Activated naive CD4-positive, alpha-beta T cell treated with anti-CD3 and anti-CD28 coated beads for 36 hours (primary cell): ENCODE data around the gene PTPRR. TPM values are rescaled to one million over a fixed set of nuclear protein-coding genes. Genes with fewer than 3 reads are reported as not detected.
"Not testable (repeated sequence)": the region's sequence is repeated elsewhere in the genome, so short reads cannot be mapped to it uniquely, and the experiment has no call there.

Experiments used
- CTCF ChIA-PET: fragments of 350-600 bp; sonication (Branson Sonifier 250); formaldehyde crosslinking; loops from one replicate; lab custom pipeline; 2021; ENCODE audit warnings: antibody characterized with exemption; lab: Charles Lee
- DNase-seq: peaks from one replicate; pipeline ENCODE4 v3.0.0-alpha.2; 2020
- H3K27ac Mint-ChIP-seq: one replicate; pipeline ENCODE4 v1.8.0; 2021; ENCODE audit warnings: mild to moderate bottlenecking, mixed read lengths
- H3K27me3 Mint-ChIP-seq: one replicate; pipeline ENCODE4 v1.8.0; 2021; ENCODE audit warnings: low read depth, mixed read lengths
- H3K36me3 Mint-ChIP-seq: one replicate; pipeline ENCODE4 v1.8.0; 2021; ENCODE audit warnings: low read depth, mixed read lengths
- H3K4me1 Mint-ChIP-seq: one replicate; pipeline ENCODE4 v1.8.0; 2021; ENCODE audit warnings: low read depth, mixed read lengths
- H3K4me3 Mint-ChIP-seq: one replicate; pipeline ENCODE4 v1.8.0; 2021; ENCODE audit warnings: mild to moderate bottlenecking, moderate library complexity, mixed read lengths
- H3K9me3 Mint-ChIP-seq: one replicate; pipeline ENCODE4 v1.8.0; 2021; ENCODE audit warnings: mixed read lengths
- intact Hi-C: fragments of 100-400 bp; cut with micrococcal nuclease; formaldehyde crosslinking; loops from one replicate; pipeline ENCODE4 v1.15.1; 2023
- total RNA-seq, 2 experiments: library from RNA; stranded (reverse); gene quantifications; one replicate each; pipeline ENCODE4 v1.2.3, GENCODE V29; 2021

PTPRR gene
- total RNA-seq, 2 experiments from 2014 or later = not detected

DNA sequence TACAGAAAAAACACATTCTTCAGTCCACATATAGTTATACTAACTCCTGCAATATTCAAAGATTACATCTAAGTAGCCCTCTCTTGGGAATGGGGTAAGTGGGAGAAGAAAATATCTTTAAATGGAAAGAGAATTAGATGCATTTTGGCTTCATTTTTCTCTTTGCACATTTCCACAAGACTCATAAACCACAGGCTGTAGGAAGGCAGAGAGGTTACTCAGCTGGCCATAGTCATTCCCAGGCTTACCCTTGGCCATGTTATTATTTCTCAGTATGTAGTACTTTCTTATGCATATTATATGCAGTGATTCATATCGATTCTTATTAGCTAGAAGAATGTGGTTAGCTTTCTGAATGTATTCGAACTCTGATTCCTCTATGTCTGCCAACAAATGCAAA is 92.2 kb downstream of the PTPRR start:
- no peak for DNase-seq
- Mint-ChIP-seq H3K27me3 (peaks cover 2% of the 10 kb centered on the region), H3K9me3 (no peaks in the 10 kb centered on the region), H3K36me3 (no peaks in the 10 kb centered on the region), H3K27ac (no peak overlapping the region), H3K4me3 (no peak overlapping the region), H3K4me1 (no peaks in the 10 kb centered on the region)
- intact Hi-C loops = no loop called here
- CTCF ChIA-PET = no interaction called here

DNA sequence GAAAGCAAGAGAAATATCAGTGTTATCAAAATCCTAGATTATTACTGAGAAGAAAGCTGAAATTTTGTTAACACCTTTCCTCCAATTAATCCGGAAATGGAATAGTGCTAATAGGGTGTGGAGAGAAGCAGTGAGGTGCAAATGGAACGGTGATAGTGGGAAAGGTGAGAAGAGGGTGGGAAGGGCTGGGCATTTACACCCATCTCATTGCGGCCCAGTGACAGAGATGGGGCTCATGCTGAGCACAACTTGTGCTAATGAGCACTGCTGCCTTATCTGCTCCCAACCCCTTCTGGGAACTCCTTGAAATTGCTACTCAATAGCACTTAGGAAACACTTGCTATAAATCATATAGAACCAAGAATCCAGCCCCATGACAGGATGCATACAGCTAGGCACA is 94.4 kb downstream of the PTPRR start:
- no peak overlapping the region for H3K27ac Mint-ChIP-seq
- no peak overlapping the region for H3K4me3 Mint-ChIP-seq
- no peak for DNase-seq
- CTCF ChIA-PET = no interaction called here
- peaks cover 5% of the 10 kb centered on the region for H3K27me3 Mint-ChIP-seq
- no peaks in the 10 kb centered on the region for H3K36me3 Mint-ChIP-seq
- H3K4me1 Mint-ChIP-seq = no peaks in the 10 kb centered on the region
- H3K9me3 Mint-ChIP-seq = no peaks in the 10 kb centered on the region
- intact Hi-C loops = no loop called here

DNA sequence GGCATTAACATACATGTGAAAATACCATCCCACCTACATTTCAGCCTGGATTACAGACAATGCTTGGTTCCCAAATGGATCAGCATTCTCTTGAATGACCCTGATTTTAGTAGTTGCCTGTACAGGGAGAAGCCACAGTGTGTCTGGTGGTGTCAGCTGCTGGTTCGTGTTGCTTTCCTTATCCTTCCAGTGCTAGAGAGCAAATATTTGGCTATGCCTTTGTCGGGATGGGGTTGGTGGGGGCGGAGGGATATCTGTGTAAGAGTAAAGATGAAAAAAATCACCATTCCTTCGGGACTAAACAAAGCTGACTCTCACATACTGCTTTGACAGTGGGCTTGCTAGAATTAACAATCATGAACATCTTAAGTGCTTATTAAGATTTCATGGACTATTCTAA is 96.0 kb downstream of the PTPRR start:
- no peak for DNase-seq
- H3K4me3 Mint-ChIP-seq = no peak overlapping the region
- H3K27ac Mint-ChIP-seq = no peak overlapping the region
- intact Hi-C loops = no loop called here
- peaks cover 5% of the 10 kb centered on the region for H3K27me3 Mint-ChIP-seq
- no peaks in the 10 kb centered on the region for H3K4me1 Mint-ChIP-seq
- CTCF ChIA-PET = no interaction called here
- no peaks in the 10 kb centered on the region for H3K36me3 Mint-ChIP-seq
- H3K9me3 Mint-ChIP-seq = no peaks in the 10 kb centered on the region

DNA sequence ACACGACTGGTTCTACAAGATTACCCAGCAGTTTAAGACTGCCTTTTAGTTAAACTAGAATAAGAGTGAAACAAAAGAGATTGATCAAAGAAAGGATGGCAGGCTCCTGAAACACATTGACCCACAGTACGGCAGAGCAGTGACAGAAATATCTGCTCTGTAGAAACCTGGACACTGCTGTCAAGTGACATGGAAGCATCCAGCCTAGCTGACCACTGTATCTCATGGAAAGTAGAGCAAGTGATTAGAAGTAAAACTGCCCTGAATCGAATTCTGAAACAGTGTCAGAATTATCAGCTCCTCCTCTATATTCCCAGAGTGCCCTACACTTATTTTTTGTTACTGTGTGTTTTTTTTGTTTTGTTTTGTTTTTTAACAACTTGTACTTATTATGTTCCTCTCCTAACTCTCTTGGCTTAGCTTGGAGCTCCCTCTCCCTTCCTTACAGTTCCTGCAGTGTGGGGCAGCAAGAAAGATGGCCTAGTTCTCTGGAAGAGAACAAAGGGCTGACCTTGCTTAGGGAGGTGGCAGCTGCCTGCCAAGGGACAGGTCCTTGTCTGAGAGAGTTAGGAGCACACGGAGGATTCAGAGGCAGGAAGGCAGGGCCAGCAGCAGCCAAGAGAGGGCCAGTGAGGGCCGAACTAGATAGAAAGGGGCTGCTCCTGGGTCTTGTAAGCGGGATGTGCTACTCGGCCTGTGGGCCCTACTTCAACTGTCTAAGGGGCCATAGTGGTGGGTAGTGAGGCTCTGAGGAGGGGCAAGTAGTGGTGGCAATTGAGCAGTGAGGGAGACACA is 97.2 kb downstream of the PTPRR start:
- intact Hi-C loops = no loop called here
- CTCF ChIA-PET = no interaction called here
- Mint-ChIP-seq H3K36me3 (no peaks in the 10 kb centered on the region), H3K27ac (no peak overlapping the region), H3K4me3 (no peak overlapping the region), H3K4me1 (no peaks in the 10 kb centered on the region), H3K27me3 (peaks cover 5% of the 10 kb centered on the region), H3K9me3 (no peaks in the 10 kb centered on the region)
- no peak for DNase-seq

DNA sequence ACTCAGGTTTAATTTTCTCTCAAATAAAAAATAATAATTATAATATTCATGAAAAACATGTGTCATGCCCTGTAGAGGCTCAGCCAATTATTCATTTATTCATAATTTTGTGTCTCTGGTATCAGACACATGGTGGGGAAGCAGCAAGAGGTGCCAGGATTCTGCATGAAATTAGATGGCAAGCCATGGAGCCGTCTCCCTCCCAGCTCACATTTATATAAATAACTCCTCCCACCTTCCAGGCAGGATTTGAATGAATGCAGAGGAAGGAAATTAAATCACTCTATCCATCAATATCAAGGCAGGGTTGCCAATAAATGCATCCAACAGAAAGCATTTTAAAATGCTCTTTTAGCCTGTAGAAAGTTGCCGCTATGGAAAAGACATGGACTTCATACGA is 98.1 kb downstream of the PTPRR start:
- intact Hi-C loops = no loop called here
- no peak for DNase-seq
- Mint-ChIP-seq H3K36me3 (no peaks in the 10 kb centered on the region), H3K27ac (no peak overlapping the region), H3K4me3 (no peak overlapping the region), H3K27me3 (peaks cover 5% of the 10 kb centered on the region), H3K4me1 (no peaks in the 10 kb centered on the region), H3K9me3 (no peaks in the 10 kb centered on the region)
- CTCF ChIA-PET = no interaction called here

DNA sequence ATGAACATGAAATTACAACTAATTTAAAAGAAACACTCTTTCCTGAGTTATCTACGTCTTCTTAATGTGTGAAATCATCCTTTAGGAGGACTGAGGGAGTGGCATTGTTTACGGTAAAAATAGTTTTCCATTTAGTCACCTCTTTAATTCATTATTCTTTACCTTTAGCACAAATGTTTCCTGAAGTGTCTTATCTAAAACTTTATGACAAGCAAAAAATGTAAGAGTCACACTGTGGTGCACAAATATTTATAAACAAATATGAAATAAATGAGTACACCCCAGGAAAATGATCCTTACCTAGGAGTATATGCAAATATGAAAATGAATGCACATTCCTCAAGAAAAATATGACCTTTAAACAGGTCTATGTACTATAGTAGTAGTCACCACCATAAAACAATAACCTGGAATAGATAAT is 104.6 kb downstream of the PTPRR start:
- CTCF ChIA-PET = no interaction called here
- intact Hi-C loops = no loop called here
- Mint-ChIP-seq H3K4me3 (no peak overlapping the region), H3K27ac (no peak overlapping the region), H3K27me3 (no peaks in the 10 kb centered on the region), H3K36me3 (no peaks in the 10 kb centered on the region), H3K9me3 (peaks cover 8% of the 10 kb centered on the region), H3K4me1 (no peaks in the 10 kb centered on the region)
- DNase-seq = no peak

DNA sequence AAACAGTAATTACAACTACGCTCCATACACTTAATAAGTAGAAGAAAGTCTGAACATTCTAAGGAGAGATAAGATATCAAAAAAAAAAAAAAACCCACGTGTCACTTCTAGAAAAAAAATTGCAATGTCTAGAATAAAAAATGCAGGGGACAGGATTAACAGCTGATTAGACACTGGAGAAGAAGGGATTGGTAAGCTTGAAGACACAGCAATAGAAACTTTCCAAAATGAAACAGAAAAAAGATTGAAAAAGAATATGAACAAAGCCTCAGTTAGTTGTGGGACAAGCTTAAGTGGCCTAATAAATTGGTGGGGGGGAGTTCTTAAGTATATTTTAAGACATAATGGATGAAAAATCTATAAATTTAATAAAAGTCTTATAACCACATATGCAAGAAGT is 105.5 kb downstream of the PTPRR start:
- no peaks in the 10 kb centered on the region for H3K36me3 Mint-ChIP-seq
- no peaks in the 10 kb centered on the region for H3K27me3 Mint-ChIP-seq
- no peak overlapping the region for H3K4me3 Mint-ChIP-seq
- H3K27ac Mint-ChIP-seq = no peak overlapping the region
- intact Hi-C loops = no loop called here
- CTCF ChIA-PET = no interaction called here
- H3K4me1 Mint-ChIP-seq = no peaks in the 10 kb centered on the region
- peaks cover 8% of the 10 kb centered on the region for H3K9me3 Mint-ChIP-seq
- DNase-seq = no peak

DNA sequence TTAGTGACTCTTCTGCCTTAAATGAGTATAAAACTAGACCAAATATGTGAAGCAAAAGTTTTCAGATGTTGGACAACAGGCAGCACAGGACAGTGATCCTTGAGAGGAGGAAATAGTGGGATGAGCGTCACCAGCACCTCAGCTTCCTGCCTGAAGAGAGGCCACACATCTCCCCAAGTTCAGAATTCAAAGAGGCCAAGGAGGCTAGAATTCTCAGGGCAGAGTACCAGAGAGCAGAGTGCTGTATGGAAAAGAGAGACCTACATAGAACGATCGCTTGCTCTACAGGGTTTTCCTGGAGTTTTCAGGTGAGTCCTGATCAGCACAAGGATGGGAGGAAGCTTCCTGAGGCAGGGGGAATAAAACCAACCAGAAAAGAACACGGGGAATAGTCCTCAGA is 107.0 kb downstream of the PTPRR start:
- no peak for DNase-seq
- H3K27ac Mint-ChIP-seq = no peak overlapping the region
- CTCF ChIA-PET = no interaction called here
- no peaks in the 10 kb centered on the region for H3K4me1 Mint-ChIP-seq
- no peaks in the 10 kb centered on the region for H3K27me3 Mint-ChIP-seq
- no peak overlapping the region for H3K4me3 Mint-ChIP-seq
- H3K9me3 Mint-ChIP-seq = peaks cover 12% of the 10 kb centered on the region
- intact Hi-C loops = no loop called here
- H3K36me3 Mint-ChIP-seq = no peaks in the 10 kb centered on the region

DNA sequence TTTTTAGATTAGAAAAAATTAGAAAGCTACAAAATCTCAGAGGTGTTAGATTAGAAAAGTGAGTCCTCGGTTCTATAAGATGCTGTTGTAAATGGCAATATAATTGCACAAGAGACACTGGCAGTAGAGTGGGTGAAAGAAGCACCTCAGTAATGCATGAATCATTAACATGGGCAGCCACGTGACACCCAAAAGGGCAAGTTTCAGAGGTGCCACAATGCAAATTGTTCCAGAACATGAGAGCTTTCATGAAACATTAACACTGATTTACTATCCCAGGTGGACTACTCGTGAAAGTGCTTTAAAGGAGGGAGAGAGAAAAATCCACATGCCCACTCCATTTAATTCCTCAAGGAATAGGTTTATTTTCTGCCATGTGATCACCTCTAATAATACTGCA is 108.4 kb downstream of the PTPRR start:
- Mint-ChIP-seq H3K4me1 (no peaks in the 10 kb centered on the region), H3K27me3 (no peaks in the 10 kb centered on the region), H3K36me3 (no peaks in the 10 kb centered on the region), H3K27ac (no peak overlapping the region), H3K9me3 (peaks cover 20% of the 10 kb centered on the region), H3K4me3 (no peak overlapping the region)
- CTCF ChIA-PET = no interaction called here
- DNase-seq = no peak
- intact Hi-C loops = no loop called here

DNA sequence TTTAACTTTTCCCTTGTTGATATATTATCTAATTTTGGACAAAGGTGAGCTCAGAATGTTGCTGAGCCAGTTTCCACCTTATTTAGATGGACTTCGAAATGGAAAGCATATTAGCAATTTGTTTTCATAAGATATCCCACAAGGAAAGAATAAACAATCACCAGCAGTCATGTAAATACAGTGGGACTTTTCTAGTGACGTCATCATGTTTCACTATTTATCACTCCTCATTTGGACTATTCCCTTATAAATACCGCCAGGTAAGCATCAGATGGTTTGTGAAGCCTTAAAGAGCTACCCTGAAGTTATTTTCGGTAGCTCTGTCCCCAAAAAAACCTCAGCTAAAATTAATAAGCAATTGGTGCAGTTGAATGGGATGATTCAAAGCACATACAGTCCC is 110.7 kb downstream of the PTPRR start:
- Mint-ChIP-seq H3K4me3 (no peak overlapping the region), H3K27ac (no peak overlapping the region), H3K27me3 (no peaks in the 10 kb centered on the region), H3K9me3 (peaks cover 14% of the 10 kb centered on the region), H3K36me3 (no peaks in the 10 kb centered on the region), H3K4me1 (no peaks in the 10 kb centered on the region)
- CTCF ChIA-PET = interaction anchor here (0.7 kb wide), 1 partner anchor 328 kb away, joined by 3 read pairs; no protein-coding TSS in a partner anchor
- DNase-seq = no peak
- intact Hi-C loops = no loop called here

DNA sequence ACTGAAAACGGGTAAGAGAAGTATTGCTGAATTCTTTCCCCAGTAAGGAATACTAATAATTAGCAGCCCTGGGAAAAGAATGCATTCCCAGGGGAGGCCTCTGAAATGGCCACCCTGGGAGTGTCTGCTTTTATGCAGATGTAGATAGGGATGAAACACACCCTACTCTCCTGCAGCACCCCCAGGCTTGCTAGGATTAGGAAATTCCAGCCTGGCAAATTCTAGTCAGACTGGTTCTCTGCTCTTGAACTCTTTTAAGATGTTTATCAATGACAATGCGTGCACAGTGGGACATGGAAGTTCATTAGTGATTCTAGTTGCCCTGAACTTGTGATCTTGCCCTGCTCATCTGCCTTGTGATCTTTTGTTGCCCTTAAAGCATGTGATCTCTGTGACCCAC is 112.5 kb downstream of the PTPRR start:
- CTCF ChIA-PET, H3K36me3 Mint-ChIP-seq, DNase-seq, H3K27me3 Mint-ChIP-seq, H3K27ac Mint-ChIP-seq, H3K4me3 Mint-ChIP-seq, intact Hi-C loops, H3K4me1 Mint-ChIP-seq: not testable (repeated sequence)
- peaks cover 11% of the 10 kb centered on the region for H3K9me3 Mint-ChIP-seq

DNA sequence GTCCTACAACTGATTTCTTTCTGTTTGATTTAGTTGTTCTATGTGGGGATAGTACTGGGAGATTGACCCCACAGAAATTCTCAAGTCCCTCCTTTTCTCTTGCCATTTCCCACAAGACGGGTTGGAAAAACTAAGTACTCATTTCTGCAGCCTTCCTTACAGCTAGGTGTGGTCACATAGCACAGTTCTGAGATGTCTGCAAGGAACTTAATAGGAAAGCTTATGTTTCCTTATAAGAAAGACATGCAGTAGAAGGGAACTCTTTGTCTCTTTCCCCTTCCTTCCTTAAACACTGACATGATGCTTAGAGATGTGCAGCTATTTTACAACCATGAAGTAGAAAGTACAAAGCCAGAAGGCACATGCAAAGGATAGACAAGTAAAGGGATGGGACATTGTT is 113.7 kb downstream of the PTPRR start:
- intact Hi-C loops = no loop called here
- Mint-ChIP-seq H3K4me3 (no peak overlapping the region), H3K4me1 (no peaks in the 10 kb centered on the region), H3K9me3 (peaks cover 11% of the 10 kb centered on the region), H3K27me3 (no peaks in the 10 kb centered on the region), H3K36me3 (no peaks in the 10 kb centered on the region), H3K27ac (no peak overlapping the region)
- CTCF ChIA-PET = interaction anchor here (0.6 kb wide), 1 partner anchor 75 kb away, joined by 5 read pairs; no protein-coding TSS in a partner anchor
- no peak for DNase-seq

DNA sequence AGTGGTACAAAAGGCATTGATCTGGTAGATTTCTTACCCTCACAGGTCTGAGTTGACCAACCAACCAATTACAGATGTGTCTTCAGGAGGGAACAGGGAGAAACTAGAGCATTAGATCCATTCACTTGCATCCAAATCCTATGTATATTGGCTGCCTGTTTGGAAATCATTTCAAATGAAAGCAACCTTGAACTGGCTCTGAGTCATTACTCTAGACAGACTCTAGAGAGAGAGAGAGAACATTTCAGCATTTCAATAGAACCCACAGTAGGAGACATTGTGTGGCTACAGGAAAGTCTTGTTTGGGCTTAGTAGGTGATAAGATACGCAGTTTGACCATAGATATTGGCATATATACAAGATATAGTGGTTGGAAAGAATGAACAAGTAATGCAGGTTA is 114.5 kb downstream of the PTPRR start:
- DNase-seq = no peak
- no peaks in the 10 kb centered on the region for H3K27me3 Mint-ChIP-seq
- H3K27ac Mint-ChIP-seq = no peak overlapping the region
- no peak overlapping the region for H3K4me3 Mint-ChIP-seq
- H3K36me3 Mint-ChIP-seq = no peaks in the 10 kb centered on the region
- CTCF ChIA-PET = no interaction called here
- H3K9me3 Mint-ChIP-seq = peaks cover 11% of the 10 kb centered on the region
- intact Hi-C loops = no loop called here
- no peaks in the 10 kb centered on the region for H3K4me1 Mint-ChIP-seq
